ENCODE measurements around the gene FABP7. TPM values are rescaled to one million over a fixed set of nuclear protein-coding genes. Genes with fewer than 3 reads are reported as not detected.
A peak's percentile ranks its signal among the peaks of the same experiment; 100 is the strongest.

The FABP7 gene
- total and polyA plus RNA-seq, 2 of the 13 experiments (the other 11 are each of a cell fraction or from before 2014, with no cell fraction given), result not detected

- TF ChIP-seq CENPBD1 (CRISPR knock-in tag; IDR thresholded peaks at IDR 0.05; ENCODE audit: borderline replicate concordance, low read depth) (peak; percentile 96), STAT6 (CRISPR knock-in tag; IDR thresholded peaks at IDR 0.05; ENCODE audit: borderline replicate concordance) (peak; percentile 88; the same call in 1 of the 2 replicates), TFAP4 (IDR thresholded peaks at IDR 0.05; ENCODE audit: borderline replicate concordance, low read depth) (no peak; the same call in 1 of the 2 replicates), ZNF724P (CRISPR knock-in tag; IDR thresholded peaks at IDR 0.05; ENCODE audit: borderline replicate concordance) (0 out of 2 replicates have a peak, but pooled peaks have one; percentile 73), ZNF136 (CRISPR knock-in tag; IDR thresholded peaks at IDR 0.05; ENCODE audit: low read depth) (peak; percentile 97; the same call in 1 of the 2 replicates), REXO4 (CRISPR knock-in tag; IDR thresholded peaks at IDR 0.05; ENCODE audit: borderline replicate concordance) (no peak; the same call in 1 of the 2 replicates), KLF15 (CRISPR knock-in tag; IDR thresholded peaks at IDR 0.05; ENCODE audit: borderline replicate concordance) (no peak; the same call in 1 of the 2 replicates), ZBTB37 (CRISPR knock-in tag; IDR thresholded peaks at IDR 0.05) (no peak), RCOR2 (CRISPR knock-in tag; IDR thresholded peaks at IDR 0.05) (0 out of 2 replicates have a peak, but pooled peaks have one; percentile 31), HMG20B (CRISPR knock-in tag; conservative IDR thresholded peaks at IDR 0.05) (peak; percentile 50), RAD21 (CRISPR knock-in tag; IDR thresholded peaks at IDR 0.05) (peak; percentile 90), GFI1 (CRISPR knock-in tag; IDR thresholded peaks at IDR 0.05; ENCODE audit: borderline replicate concordance) (peak; percentile 74), NFKBIZ (CRISPR knock-in tag; IDR thresholded peaks at IDR 0.05) (peak; percentile 83; the same call in 1 of the 2 replicates), ZNF253 (CRISPR knock-in tag; IDR thresholded peaks at IDR 0.05; ENCODE audit: borderline replicate concordance) (peak; percentile 72), ZNF18 (CRISPR knock-in tag; IDR thresholded peaks at IDR 0.05; ENCODE audit: insufficient replicate concordance) (peak; percentile 91), SMC3 (IDR thresholded peaks at IDR 0.05; ENCODE audit: low read length) (peak; percentile 4), AHR (CRISPR knock-in tag; IDR thresholded peaks at IDR 0.05) (peak; percentile 61), TAF15 (IDR thresholded peaks at IDR 0.05; ENCODE audit: low read depth, low read length, poor library complexity, severe bottlenecking) (peak; percentile 84), MTF2 (CRISPR knock-in tag; IDR thresholded peaks at IDR 0.05; ENCODE audit: borderline replicate concordance) (peak; percentile 98), ZNF484 (CRISPR knock-in tag; IDR thresholded peaks at IDR 0.05; ENCODE audit: borderline replicate concordance, low read depth) (no peak)
These were observed 9.9 kb downstream of the FABP7 start, which contains the start of gene SMPDL3A (continued) for GRCh38 chr6:122789182-122790027.
